ENCODE data around the gene RSPO3. TPM values are rescaled to one million over a fixed set of nuclear protein-coding genes. Genes with fewer than 3 reads are reported as not detected.

RSPO3 gene
- total RNA-seq, 1 experiment from 2014 or later = 0.11 TPM

Other genes with a start within 250 kb of the RSPO3 start
- gene RNF146, start 148.2 kb downstream of the RSPO3 start, total RNA-seq (2014; rRNA removed; shearing (Covaris generic)) = 14.6 and 21.0 TPM in 2 replicates
- gene ECHDC1, start 224.9 kb downstream of the RSPO3 start, total RNA-seq (2014; rRNA removed; shearing (Covaris generic)) = 43.6 and 53.1 TPM in 2 replicates